Suprapubic skin (tissue), 4 donors: ENCODE measurements around the gene PARVA.

Source experiments
- CTCF ChIP-seq, 2 donors: fragments of 200-600 bp in 1 of 2; fragments of 450-650 bp in 1 of 2; sonication (generic) in 1 of 2; IDR thresholded peaks; one replicate each; pipeline ENCODE4 v1.5.1; 2016 to 2019; ENCODE audit warnings: antibody characterized with exemption in 2 of 2, mild to moderate bottlenecking in 1 of 2, moderate library complexity in 1 of 2
- EP300 ChIP-seq: sonication (generic); formaldehyde crosslinking; IDR thresholded peaks from one replicate; pipeline ENCODE4 v1.6.1; 2017; ENCODE audit warnings: antibody characterized with exemption
- POLR2A ChIP-seq, 2 donors: fragments of 450-650 bp; IDR thresholded peaks; one replicate each; pipeline ENCODE4 v1.6.1; 2017; ENCODE audit warnings: antibody characterized with exemption in 2 of 2, mild to moderate bottlenecking in 2 of 2, moderate library complexity in 2 of 2
- POLR2AphosphoS5 ChIP-seq, 3 donors: sonication (generic); formaldehyde crosslinking; IDR thresholded peaks; one replicate each; pipeline ENCODE4 v1.6.1; 2017; ENCODE audit warnings: antibody characterized with exemption in 3 of 3

GRCh38 chr11:12414611-12415010 is 37.2 kb downstream of the PARVA start:
- no peak for TF ChIP-seq POLR2A (IDR thresholded peaks at IDR 0.05)
- TF ChIP-seq CTCF (IDR thresholded peaks at IDR 0.05): no peak
- no peak for TF ChIP-seq EP300
- TF ChIP-seq POLR2AphosphoS5 (IDR thresholded peaks at IDR 0.05): no peak
